ENCODE data around the gene SYN1.
"Not testable (repeated sequence)": the region's sequence is repeated elsewhere in the genome, so short reads cannot be mapped to it uniquely, and the experiment has no call there.

The SYN1 gene

GRCh38 chrX:47619486-47620302 lies at the start of gene SYN1:
Gene SYN1, minus strand, starts transcription at chrX:47619857. Its CDS starts 129 bp downstream, at chrX:47619728.
- peak; percentile 87 for DNase-seq

- not testable (repeated sequence) for DNase-seq
Measured at GRCh38 chrX:47665797-47666196, 46.1 kb upstream of the SYN1 start.

DNA sequence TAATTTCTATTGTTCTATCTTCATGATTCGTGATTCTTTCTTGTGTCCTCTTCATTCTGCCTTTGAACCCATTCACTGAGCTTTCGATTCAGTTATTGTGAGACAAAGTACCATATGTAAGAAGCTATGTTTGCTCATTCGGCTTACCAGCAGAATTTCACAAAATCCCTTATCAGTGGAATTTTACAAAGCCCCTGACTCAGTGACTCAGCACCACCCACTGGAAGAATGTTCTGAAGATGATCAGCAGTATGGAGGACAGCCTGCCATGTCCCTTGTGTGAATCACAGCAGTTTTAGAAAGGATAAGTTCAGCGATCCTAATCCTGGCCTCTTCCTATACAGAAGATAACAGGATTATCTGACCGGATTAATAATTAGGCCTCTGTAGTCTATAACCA lies 45.1 kb upstream of the SYN1 start:
- DNase-seq, result no peak

DNA sequence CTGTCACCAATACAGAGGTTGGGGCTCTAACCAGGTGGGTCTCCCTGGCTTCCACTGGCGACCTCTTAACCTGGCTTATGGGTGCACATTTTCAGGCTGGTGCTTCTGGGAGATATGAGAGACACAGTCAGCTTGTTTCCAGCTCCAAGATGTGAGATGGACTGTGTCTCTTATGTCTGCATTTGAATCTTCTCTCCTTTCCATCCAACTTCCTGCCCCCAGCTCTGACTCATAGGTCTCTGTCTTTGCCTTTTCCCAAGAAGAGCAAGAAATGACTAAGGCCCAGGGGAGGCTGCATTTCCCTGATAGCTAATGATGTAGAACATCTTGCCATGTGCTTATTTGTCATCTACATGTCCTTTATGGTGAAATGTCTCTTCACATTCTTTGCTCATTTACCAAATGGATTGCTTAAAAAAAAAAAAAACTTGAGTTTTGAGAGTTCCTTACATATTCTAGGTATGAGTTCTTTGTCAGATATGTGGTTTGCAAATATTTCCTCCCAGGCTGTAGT lies 42.5 kb upstream of the SYN1 start:
- no peak for DNase-seq

DNA sequence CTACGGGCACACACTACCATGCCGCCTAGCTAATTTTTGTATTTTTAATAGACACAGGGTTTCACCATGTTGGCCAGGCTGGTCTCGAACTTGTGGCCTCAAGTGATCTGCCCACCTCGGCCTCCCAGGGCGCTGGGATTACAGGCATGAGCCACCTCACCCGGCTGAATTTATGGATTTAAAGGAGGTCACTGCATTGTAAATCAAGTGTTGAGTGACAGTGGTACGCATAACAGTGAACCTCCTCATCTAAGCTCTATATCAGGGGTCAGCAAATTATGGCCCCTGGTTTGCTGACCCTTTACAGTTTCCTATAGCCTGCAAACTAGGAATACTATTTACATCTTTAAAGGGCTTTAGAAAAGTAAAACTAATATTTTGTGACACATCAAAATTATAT lies 41.9 kb upstream of the SYN1 start:
- DNase-seq, result no peak

GRCh38 chrX:47659421-47659726 lies 39.7 kb upstream of the SYN1 start:
- DNase-seq, result no peak

DNA sequence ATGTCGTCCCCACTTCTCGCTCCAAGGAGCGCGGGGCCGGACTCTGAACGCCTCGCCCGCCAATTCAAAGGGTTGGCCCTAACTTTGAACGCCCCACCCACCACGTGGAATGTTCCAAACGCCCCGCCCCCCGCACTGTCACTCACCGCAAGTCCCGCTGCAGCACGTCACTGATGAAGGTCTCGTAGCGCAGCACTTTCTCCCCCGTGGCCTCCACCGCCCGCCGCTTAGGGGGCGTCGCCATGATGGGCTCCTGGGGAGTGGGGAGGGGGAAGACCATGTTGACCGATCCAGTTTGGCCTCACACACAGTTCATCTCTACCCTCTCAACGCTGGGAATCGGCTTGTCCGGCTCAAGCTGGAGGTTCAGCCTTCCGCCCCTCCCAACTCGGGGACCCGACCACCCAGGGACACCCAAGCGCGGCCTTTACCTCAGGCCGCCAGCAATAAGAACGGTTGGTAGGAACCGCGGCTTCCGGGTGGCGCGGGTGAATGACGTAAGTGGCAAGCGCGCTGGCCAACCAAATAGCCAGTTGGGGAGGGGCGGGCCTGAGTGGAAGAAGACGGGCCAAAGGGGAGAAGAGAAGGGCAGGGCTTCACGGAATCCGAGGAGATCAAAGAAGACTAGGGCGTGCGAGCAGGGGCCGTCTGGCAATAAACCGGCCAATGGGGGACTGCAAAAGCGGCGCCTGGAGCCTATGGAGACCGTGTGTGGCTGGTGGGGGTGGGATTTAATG lies 39.2 kb upstream of the SYN1 start, which contains the start of gene UXT:
UXT (minus strand) TSS at position 497 of the 737 bp plus-strand sequence; CDS start at position 244, 253 bp downstream.
- DNase-seq, result peak; percentile 94

- DNase-seq, result no peak
Measured at GRCh38 chrX:47658301-47658683, 38.6 kb upstream of the SYN1 start.

- DNase-seq, result no peak
Measured at GRCh38 chrX:47651043-47651905, 31.6 kb upstream of the SYN1 start.

- DNase-seq, result peak; percentile 94
Measured at GRCh38 chrX:47650164-47651042, 30.7 kb upstream of the SYN1 start, which contains the start of gene ELK1. Gene ELK1, minus strand, starts transcription at chrX:47650563. Its CDS starts 9,122 bp downstream, at chrX:47641441.

- DNase-seq, result no peak
Measured at GRCh38 chrX:47649781-47650163, 30.1 kb upstream of the SYN1 start.

- DNase-seq, result no peak
Measured at GRCh38 chrX:47649271-47649670, 29.6 kb upstream of the SYN1 start.

- DNase-seq, result no peak
Measured at GRCh38 chrX:47648376-47648775, 28.7 kb upstream of the SYN1 start.

GRCh38 chrX:47646636-47647035 lies 27.0 kb upstream of the SYN1 start:
- DNase-seq, result no peak

GRCh38 chrX:47645530-47645929 lies 25.9 kb upstream of the SYN1 start:
- no peak for DNase-seq

- peak; percentile 33 for DNase-seq
Measured at GRCh38 chrX:47644557-47645091, 25.0 kb upstream of the SYN1 start.

DNA sequence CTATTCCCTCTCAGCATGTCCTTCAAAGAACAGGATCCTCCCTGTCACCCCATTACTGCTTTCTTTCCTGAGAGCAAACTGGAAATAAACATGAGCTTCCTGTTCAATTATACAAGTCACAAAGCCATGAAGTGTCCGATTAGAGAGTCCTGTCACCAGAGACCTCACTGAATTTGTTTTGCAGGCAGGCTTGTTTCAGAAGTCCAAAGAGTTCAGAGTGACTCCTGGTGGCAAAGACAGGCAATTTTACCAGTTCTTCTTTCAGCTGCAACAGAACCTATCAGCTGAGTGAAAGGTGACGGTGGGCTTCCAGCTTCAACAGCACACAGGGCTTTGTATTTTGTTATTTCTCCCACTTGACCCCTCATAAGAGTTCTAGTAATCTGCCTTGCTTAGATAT lies 24.3 kb upstream of the SYN1 start:
- DNase-seq, result no peak

DNA sequence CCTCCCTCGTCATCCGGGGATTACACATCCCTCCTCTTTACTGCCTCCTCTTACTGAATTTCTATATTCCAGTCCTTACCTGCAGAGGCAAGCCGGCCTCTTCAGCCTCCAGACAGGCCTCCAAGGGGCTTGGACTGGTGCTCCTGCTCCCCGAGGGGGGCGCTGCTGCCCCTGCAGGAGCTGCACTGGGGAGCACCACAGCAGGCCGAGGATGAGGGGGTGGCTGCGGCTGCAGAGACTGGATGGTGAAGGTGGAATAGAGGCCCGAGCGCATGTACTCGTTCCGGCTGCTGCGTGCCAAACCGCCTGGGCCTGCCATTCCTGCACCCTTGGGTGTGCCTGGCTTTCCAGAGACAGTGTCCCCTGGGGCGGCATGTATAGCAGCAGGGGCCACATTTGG lies 19.2 kb upstream of the SYN1 start:
- no peak for DNase-seq

DNA sequence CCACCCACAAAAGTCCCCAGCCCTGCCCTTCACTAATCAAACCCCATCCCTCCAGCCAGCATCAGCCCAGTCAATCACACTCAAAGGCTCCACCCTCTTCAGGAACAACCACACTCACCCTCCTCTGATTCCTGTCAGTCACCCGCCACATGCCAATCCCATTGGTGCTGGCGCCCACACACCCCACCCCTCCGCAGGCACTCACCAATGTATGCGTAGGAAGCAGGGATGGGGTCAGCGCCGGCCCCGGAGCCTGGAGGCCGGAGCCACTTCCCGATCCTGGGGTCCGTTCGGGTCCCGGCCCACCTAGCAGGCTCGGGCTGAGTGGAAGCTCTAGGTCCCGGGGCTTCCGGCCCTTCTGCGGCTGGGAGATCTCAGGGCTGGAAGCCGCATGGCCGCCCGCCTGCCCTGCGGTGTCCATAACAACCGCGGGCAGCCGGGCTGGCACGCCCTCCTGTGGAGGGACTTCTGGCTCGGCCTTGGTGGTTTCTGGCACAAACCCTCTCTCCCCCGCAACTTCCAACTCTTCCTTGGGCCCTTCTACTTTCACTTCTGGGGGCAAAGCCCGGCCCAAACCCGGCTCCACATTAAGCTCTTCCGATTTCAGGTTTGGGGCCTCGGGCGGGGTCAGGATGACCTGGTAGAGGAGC lies 18.0 kb upstream of the SYN1 start:
- DNase-seq, result peak; percentile 50

DNA sequence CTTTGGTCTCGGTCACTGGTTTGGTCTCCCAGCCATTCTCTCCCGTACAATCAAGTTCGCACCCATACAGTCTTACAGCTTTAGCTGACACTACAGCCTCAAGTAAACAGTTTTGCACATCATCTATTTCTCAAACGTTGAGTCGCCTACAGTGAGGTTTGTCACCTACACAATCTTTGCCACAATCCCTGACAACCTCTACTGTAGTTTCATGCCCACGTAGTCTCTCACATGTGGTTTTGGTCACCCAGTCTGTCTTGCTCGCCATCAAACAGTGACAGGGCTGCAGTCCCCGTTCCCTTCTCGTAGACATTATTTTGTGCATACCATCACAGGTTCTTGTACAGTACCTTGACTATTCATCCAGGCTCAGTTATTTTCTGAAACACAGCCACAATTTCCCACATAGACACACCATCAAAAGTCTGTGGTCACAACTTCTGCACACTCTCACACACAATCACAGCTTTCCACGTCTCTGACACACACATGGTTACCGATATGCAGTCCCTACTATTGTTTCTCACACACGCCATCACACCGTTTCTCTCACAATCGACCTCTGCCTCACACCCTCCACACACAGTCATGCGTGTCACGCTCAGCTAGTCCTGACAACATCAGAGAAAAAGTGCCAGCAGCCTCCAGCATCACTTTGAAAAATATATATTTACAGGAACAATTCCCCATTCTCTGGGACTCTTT lies 15.4 kb upstream of the SYN1 start:
- peak; percentile 30 for DNase-seq

Data from CD4-positive, alpha-beta T cell treated with Interleukin-10 for 1 hour (primary cell).